Common myeloid progenitor, CD34-positive (primary cell): Measurements from ENCODE around the gene NT5C2.

Source experiments
- CTCF ChIA-PET: fragments of 350-600 bp; sonication (Branson Sonifier 250); formaldehyde crosslinking; loops from one replicate; lab custom pipeline; 2021; ENCODE audit warnings: antibody characterized with exemption; lab: Charles Lee
- POLR2A ChIA-PET: fragments of 350-600 bp; sonication (Branson Sonifier 250); formaldehyde crosslinking; loops from one replicate; lab custom pipeline; 2021; ENCODE audit warnings: antibody characterized with exemption; lab: Charles Lee
- DNase-seq, 3 donors: peaks; one replicate each; pipeline versions ENCODE4 v3.0.0 to v3.0.0-alpha.2; 2013
- H3K27ac ChIP-seq, 2 experiments: 1 replicate in 1 of 2; 2 replicates in 1 of 2; pipeline ENCODE4 v1.7.0; 2013; ENCODE audit warnings: inconsistent platforms in 2 of 2, low read length in 2 of 2, mild to moderate bottlenecking in 2 of 2, low read depth in 1 of 2, moderate library complexity in 1 of 2; ENCODE audit not compliant: severe bottlenecking in 2 of 2, insufficient read depth in 1 of 2, poor library complexity in 1 of 2
- H3K27me3 ChIP-seq, 5 experiments: replicated peaks in 2 of 5; 1 replicate in 3 of 5; 2 replicates in 2 of 5; pipeline versions ENCODE4 v1.6.1 to v1.7.0; 2013; ENCODE audit warnings: low read length in 4 of 5, mild to moderate bottlenecking in 2 of 5, moderate library complexity in 2 of 5, inconsistent platforms in 1 of 5; ENCODE audit not compliant: insufficient read depth in 5 of 5, control insufficient read depth in 4 of 5
- H3K36me3 ChIP-seq, 4 experiments: 1 replicate in 2 of 4; 2 replicates in 2 of 4; pipeline versions ENCODE4 v1.6.1 to v1.7.0; 2013; ENCODE audit warnings: low read length in 3 of 4, control low read depth in 1 of 4, mild to moderate bottlenecking in 1 of 4; ENCODE audit not compliant: control insufficient read depth in 4 of 4, insufficient read depth in 4 of 4
- H3K4me1 ChIP-seq, 4 experiments: 1 replicate in 3 of 4; 2 replicates in 1 of 4; pipeline versions ENCODE4 v1.6.1 to v1.7.1; 2013; ENCODE audit warnings: low read length in 3 of 4, mild to moderate bottlenecking in 3 of 4, control low read depth in 1 of 4, inconsistent platforms in 1 of 4, moderate library complexity in 1 of 4; ENCODE audit not compliant: control insufficient read depth in 4 of 4, insufficient read depth in 4 of 4; ENCODE audit errors: control extremely low read depth in 1 of 4
- H3K4me3 ChIP-seq, 7 experiments: 1 replicate in 4 of 7; 2 replicates in 3 of 7; pipeline versions ENCODE4 v1.5.1 to v1.7.0; 2013; ENCODE audit warnings: mild to moderate bottlenecking in 7 of 7, low read length in 6 of 7, moderate library complexity in 6 of 7, inconsistent platforms in 2 of 7, low read depth in 2 of 7, control low read depth in 1 of 7; ENCODE audit not compliant: insufficient read depth in 4 of 7, control insufficient read depth in 1 of 7; ENCODE audit errors: extremely low read depth in 1 of 7
- H3K9me3 ChIP-seq, 5 experiments: 1 replicate in 4 of 5; 2 replicates in 1 of 5; pipeline versions ENCODE4 v1.6.1 to v1.7.1; 2013; ENCODE audit warnings: low read length in 4 of 5, mild to moderate bottlenecking in 2 of 5, inconsistent platforms in 1 of 5, low read depth in 1 of 5, moderate library complexity in 1 of 5; ENCODE audit not compliant: control insufficient read depth in 4 of 5, insufficient read depth in 2 of 5; ENCODE audit errors: control extremely low read depth in 1 of 5
- WGBS: methylation state at CpG from one replicate; pipeline ENCODE4 v1.1.5; 2013; ENCODE audit not compliant: insufficient coverage; 5-methylcytosine and 5-hydroxymethylcytosine counted together

The NT5C2 gene

DNA sequence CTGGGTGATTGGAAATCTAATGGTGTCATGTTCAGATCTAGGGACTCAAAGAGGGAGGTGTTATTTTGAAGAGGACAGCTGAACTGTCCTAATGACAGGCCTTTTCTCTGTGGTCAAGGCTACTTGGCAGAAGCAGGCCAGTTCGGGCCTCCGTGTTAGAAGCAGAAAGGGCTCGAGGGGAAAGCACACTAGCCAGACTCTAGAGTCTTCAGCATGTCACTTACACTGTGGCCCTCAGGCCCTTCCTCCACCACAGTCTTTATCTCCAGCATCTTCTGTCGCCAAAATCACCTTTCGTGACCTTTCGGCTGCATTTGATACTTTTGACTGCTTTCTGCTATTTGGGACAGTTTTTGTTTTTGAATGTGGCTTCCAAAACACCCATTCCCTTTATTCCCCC, 151.7 kb downstream of the NT5C2 start:
- CTCF ChIA-PET = no interaction called here
- H3K27ac ChIP-seq = no peak overlapping the region
- POLR2A ChIA-PET = no interaction called here
- no peak for DNase-seq
- no peaks in the 10 kb centered on the region for H3K27me3 ChIP-seq
- no peak overlapping the region for H3K4me3 ChIP-seq
- no peaks in the 10 kb centered on the region for H3K9me3 ChIP-seq
- no peaks in the 10 kb centered on the region for H3K4me1 ChIP-seq
- 100% methylated on average over 3 of the region's 6 CpGs for WGBS
- H3K36me3 ChIP-seq = no peaks in the 10 kb centered on the region

DNA sequence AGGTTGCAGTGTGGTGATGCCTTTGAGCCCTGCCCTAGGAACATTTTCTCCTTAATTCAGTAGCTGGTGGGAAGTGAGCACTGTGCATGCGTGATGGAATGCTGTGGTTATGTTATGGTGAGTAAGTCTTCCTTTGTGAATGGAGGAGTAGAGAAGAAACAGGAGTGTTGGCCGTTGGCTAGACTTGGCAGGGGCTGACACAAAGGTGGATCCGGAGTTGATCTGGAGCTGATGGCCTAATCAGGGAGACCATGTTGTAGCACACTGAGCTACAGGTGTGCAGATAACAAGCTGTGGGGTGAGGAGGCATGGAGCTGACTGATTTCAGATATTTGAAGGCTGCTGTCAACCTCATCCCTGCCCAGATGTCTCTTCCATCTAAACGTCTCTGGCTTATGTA, 152.7 kb downstream of the NT5C2 start:
- Histone ChIP-seq H3K27me3 (no peaks in the 10 kb centered on the region), H3K36me3 (no peaks in the 10 kb centered on the region), H3K4me3 (no peak overlapping the region), H3K4me1 (no peaks in the 10 kb centered on the region), H3K9me3 (no peaks in the 10 kb centered on the region), H3K27ac (no peak overlapping the region)
- ChIA-PET CTCF (interaction anchor here (0.6 to 1.5 kb wide), 4 partner anchors 8 to 141 kb away, joined by 3 to 4 read pairs (median 3); no protein-coding TSS in a partner anchor), POLR2A (no interaction called here)
- DNase-seq = no peak
- 93% methylated on average over 3 of the region's 4 CpGs for WGBS

DNA sequence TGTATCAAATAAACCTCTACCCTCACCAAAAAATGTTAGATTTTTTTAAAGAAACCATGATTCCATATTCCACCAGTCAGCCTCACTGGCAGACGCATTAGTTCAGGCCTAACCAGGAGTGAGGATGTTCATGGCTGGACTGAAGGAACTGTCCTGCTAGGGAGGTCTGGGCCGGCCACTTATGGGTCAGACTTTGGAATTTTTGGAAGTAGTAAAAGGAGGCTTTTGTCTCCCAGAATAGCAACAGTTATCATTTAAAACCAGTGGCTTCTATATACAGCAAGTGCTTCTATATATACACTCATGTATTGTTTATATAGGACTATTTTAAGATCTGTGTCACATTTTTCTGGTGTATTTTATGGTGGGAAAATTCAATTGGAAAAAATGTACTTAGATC, 154.5 kb downstream of the NT5C2 start:
- ChIA-PET CTCF (interaction anchor here (0.6 kb wide), 1 partner anchor 452 kb away, joined by 3 read pairs; no protein-coding TSS in a partner anchor), POLR2A (interaction anchor here (0.6 kb wide), 1 partner anchor 477 kb away, joined by 4 read pairs; no protein-coding TSS in a partner anchor)
- no peaks in the 10 kb centered on the region for H3K9me3 ChIP-seq
- H3K4me1 ChIP-seq = no peaks in the 10 kb centered on the region
- H3K4me3 ChIP-seq = no peak overlapping the region
- DNase-seq = no peak
- no peak overlapping the region for H3K27ac ChIP-seq
- WGBS = no CpG with 5 or more reads among the region's 2 CpGs
- H3K36me3 ChIP-seq = no peaks in the 10 kb centered on the region
- no peaks in the 10 kb centered on the region for H3K27me3 ChIP-seq
